ENCODE data around the gene DHFR. TPM values are rescaled to one million over a fixed set of nuclear protein-coding genes. Genes with fewer than 3 reads are reported as not detected.

DHFR gene
- total RNA-seq, 1 experiment from 2014 or later = 125 TPM

GRCh38 chr5:80697100-80697499 is 42.3 kb upstream of the DHFR start:
- no peak overlapping the region for H3K27ac ChIP-seq (ENCODE audit: low read depth, low read length, poor library complexity, severe bottlenecking)
- BruUV-seq (replicated peaks) = no TSS peak
- TF ChIP-seq, protein P1, sequence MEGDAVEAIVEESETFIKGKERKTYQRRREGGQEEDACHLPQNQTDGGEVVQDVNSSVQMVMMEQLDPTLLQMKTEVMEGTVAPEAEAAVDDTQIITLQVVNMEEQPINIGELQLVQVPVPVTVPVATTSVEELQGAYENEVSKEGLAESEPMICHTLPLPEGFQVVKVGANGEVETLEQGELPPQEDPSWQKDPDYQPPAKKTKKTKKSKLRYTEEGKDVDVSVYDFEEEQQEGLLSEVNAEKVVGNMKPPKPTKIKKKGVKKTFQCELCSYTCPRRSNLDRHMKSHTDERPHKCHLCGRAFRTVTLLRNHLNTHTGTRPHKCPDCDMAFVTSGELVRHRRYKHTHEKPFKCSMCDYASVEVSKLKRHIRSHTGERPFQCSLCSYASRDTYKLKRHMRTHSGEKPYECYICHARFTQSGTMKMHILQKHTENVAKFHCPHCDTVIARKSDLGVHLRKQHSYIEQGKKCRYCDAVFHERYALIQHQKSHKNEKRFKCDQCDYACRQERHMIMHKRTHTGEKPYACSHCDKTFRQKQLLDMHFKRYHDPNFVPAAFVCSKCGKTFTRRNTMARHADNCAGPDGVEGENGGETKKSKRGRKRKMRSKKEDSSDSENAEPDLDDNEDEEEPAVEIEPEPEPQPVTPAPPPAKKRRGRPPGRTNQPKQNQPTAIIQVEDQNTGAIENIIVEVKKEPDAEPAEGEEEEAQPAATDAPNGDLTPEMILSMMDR (conservative IDR thresholded peaks at IDR 0.05; ENCODE audit: low read depth, low read length) = no peak
- TF ChIP-seq EZH2 (IDR thresholded peaks at IDR 0.05; ENCODE audit: borderline replicate concordance, low read depth, low read length, poor library complexity, severe bottlenecking) = no peak
- no peaks in the 10 kb centered on the region for H3K9me3 ChIP-seq (ENCODE audit: low read depth, low read length, poor library complexity, severe bottlenecking)
- H3K36me3 ChIP-seq (ENCODE audit: insufficient read depth, low read length, poor library complexity, severe bottlenecking) = no peaks in the 10 kb centered on the region
- no peaks in the 10 kb centered on the region for H3K4me1 ChIP-seq (ENCODE audit: insufficient read depth, low read length, poor library complexity, severe bottlenecking)
- DNase-seq (ENCODE audit: low spot score) = no peak
- H3K27me3 ChIP-seq (replicated peaks; ENCODE audit: insufficient read depth, low read depth, low read length, poor library complexity) = no peaks in the 10 kb centered on the region
- ChIA-PET POLR2A (ENCODE audit: low non-redundant PET) (no interaction called here), CTCF (no interaction called here)
- intact Hi-C loops (cut with micrococcal nuclease; ENCODE audit: unreplicated experiment) = no loop called here
- H3K4me3 ChIP-seq (ENCODE audit: low read depth, low read length, poor library complexity, severe bottlenecking) = no peak overlapping the region

- intact Hi-C loops (cut with micrococcal nuclease; ENCODE audit: unreplicated experiment) = no loop called here
- BruUV-seq (replicated peaks) = no TSS peak
- ChIA-PET CTCF (no interaction called here), POLR2A (ENCODE audit: low non-redundant PET) (no interaction called here)
- TF ChIP-seq, protein P1 (conservative IDR thresholded peaks at IDR 0.05; ENCODE audit: low read depth, low read length) = no peak
- TF ChIP-seq EZH2 (IDR thresholded peaks at IDR 0.05; ENCODE audit: borderline replicate concordance, low read depth, low read length, poor library complexity, severe bottlenecking) = no peak
- H3K4me1 ChIP-seq (ENCODE audit: insufficient read depth, low read length, poor library complexity, severe bottlenecking) = no peaks in the 10 kb centered on the region
- no peaks in the 10 kb centered on the region for H3K9me3 ChIP-seq (ENCODE audit: low read depth, low read length, poor library complexity, severe bottlenecking)
- DNase-seq (ENCODE audit: low spot score) = no peak
- H3K27me3 ChIP-seq (replicated peaks; ENCODE audit: insufficient read depth, low read depth, low read length, poor library complexity) = no peaks in the 10 kb centered on the region
- H3K4me3 ChIP-seq (ENCODE audit: low read depth, low read length, poor library complexity, severe bottlenecking) = no peak overlapping the region
- H3K27ac ChIP-seq (ENCODE audit: low read depth, low read length, poor library complexity, severe bottlenecking) = no peak overlapping the region
- H3K36me3 ChIP-seq (ENCODE audit: insufficient read depth, low read length, poor library complexity, severe bottlenecking) = no peaks in the 10 kb centered on the region
Measured at GRCh38 chr5:80696450-80696849, 41.7 kb upstream of the DHFR start.

GRCh38 chr5:80695666-80696065 is 40.9 kb upstream of the DHFR start:
- no TSS peak for BruUV-seq (replicated peaks)
- no peaks in the 10 kb centered on the region for H3K4me1 ChIP-seq (ENCODE audit: insufficient read depth, low read length, poor library complexity, severe bottlenecking)
- H3K4me3 ChIP-seq (ENCODE audit: low read depth, low read length, poor library complexity, severe bottlenecking) = no peak overlapping the region
- H3K36me3 ChIP-seq (ENCODE audit: insufficient read depth, low read length, poor library complexity, severe bottlenecking) = no peaks in the 10 kb centered on the region
- no peaks in the 10 kb centered on the region for H3K27me3 ChIP-seq (replicated peaks; ENCODE audit: insufficient read depth, low read depth, low read length, poor library complexity)
- DNase-seq (ENCODE audit: low spot score) = no peak
- ChIA-PET POLR2A (ENCODE audit: low non-redundant PET) (no interaction called here), CTCF (no interaction called here)
- no peaks in the 10 kb centered on the region for H3K9me3 ChIP-seq (ENCODE audit: low read depth, low read length, poor library complexity, severe bottlenecking)
- H3K27ac ChIP-seq (ENCODE audit: low read depth, low read length, poor library complexity, severe bottlenecking) = no peak overlapping the region
- TF ChIP-seq, protein P1 (conservative IDR thresholded peaks at IDR 0.05; ENCODE audit: low read depth, low read length) = no peak
- TF ChIP-seq EZH2 (IDR thresholded peaks at IDR 0.05; ENCODE audit: borderline replicate concordance, low read depth, low read length, poor library complexity, severe bottlenecking) = no peak
- intact Hi-C loops (cut with micrococcal nuclease; ENCODE audit: unreplicated experiment) = no loop called here

Data from A673 (cell line).